ENCODE data around the gene SH3RF3. TPM values are rescaled to one million over a fixed set of nuclear protein-coding genes. Genes with fewer than 3 reads are reported as not detected.

Gene SH3RF3
- total RNA-seq, 1 donor from 2014 or later: 1.3 TPM

- TF ChIP-seq, protein P1, sequence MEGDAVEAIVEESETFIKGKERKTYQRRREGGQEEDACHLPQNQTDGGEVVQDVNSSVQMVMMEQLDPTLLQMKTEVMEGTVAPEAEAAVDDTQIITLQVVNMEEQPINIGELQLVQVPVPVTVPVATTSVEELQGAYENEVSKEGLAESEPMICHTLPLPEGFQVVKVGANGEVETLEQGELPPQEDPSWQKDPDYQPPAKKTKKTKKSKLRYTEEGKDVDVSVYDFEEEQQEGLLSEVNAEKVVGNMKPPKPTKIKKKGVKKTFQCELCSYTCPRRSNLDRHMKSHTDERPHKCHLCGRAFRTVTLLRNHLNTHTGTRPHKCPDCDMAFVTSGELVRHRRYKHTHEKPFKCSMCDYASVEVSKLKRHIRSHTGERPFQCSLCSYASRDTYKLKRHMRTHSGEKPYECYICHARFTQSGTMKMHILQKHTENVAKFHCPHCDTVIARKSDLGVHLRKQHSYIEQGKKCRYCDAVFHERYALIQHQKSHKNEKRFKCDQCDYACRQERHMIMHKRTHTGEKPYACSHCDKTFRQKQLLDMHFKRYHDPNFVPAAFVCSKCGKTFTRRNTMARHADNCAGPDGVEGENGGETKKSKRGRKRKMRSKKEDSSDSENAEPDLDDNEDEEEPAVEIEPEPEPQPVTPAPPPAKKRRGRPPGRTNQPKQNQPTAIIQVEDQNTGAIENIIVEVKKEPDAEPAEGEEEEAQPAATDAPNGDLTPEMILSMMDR (IDR thresholded peaks at IDR 0.05; ENCODE audit: unreplicated experiment): no peak
- Mint-ChIP-seq H3K4me3 (ENCODE audit: low read depth) (no peak overlapping the region), H3K36me3 (ENCODE audit: insufficient read depth) (no peaks in the 10 kb centered on the region), H3K4me1 (ENCODE audit: low read depth) (peaks cover 9% of the 10 kb centered on the region), H3K27me3 (peaks cover 2% of the 10 kb centered on the region), H3K27ac (peak overlapping the region; percentile 43), H3K9me3 (ENCODE audit: low read depth) (no peaks in the 10 kb centered on the region)
- DNase-seq (ENCODE audit: low spot score, unreplicated experiment): no peak
These were observed 400.8 kb downstream of the SH3RF3 start for GRCh38 chr2:109529532-109530449.

GRCh38 chr2:109530712-109531111 is 401.7 kb downstream of the SH3RF3 start:
- DNase-seq (ENCODE audit: low spot score, unreplicated experiment): no peak
- no peak overlapping the region for H3K4me3 Mint-ChIP-seq (ENCODE audit: low read depth)
- H3K9me3 Mint-ChIP-seq (ENCODE audit: low read depth): peaks cover 3% of the 10 kb centered on the region
- H3K4me1 Mint-ChIP-seq (ENCODE audit: low read depth): peaks cover 18% of the 10 kb centered on the region
- peak overlapping the region; percentile 53 for H3K27ac Mint-ChIP-seq
- TF ChIP-seq, protein P1 (IDR thresholded peaks at IDR 0.05; ENCODE audit: unreplicated experiment): peak; percentile 15
- peaks cover 2% of the 10 kb centered on the region for H3K36me3 Mint-ChIP-seq (ENCODE audit: insufficient read depth)
- peaks cover 2% of the 10 kb centered on the region for H3K27me3 Mint-ChIP-seq

DNA sequence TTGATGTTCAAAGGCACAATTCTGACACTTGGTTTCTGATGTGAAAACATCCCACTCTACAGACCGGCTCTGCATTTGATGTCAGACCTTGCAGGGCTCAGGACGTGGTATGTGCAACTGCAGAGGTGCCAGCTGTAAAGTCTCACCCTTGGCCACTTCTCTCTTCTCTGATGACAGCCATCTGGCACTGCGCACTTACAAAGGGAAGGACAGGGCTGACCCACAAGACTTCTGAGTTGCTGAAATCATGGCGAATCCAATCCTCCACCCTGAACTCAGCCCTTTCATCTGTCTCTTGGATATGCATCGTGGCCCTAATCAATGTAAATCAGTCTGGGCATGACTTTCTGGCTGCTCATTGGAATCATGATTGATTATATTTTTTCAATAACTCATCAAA is 402.2 kb downstream of the SH3RF3 start:
- Mint-ChIP-seq H3K27me3 (peaks cover 2% of the 10 kb centered on the region), H3K27ac (no peak overlapping the region), H3K9me3 (ENCODE audit: low read depth) (peaks cover 5% of the 10 kb centered on the region), H3K4me3 (ENCODE audit: low read depth) (no peak overlapping the region), H3K4me1 (ENCODE audit: low read depth) (peaks cover 19% of the 10 kb centered on the region), H3K36me3 (ENCODE audit: insufficient read depth) (peaks cover 2% of the 10 kb centered on the region)
- TF ChIP-seq, protein P1 (IDR thresholded peaks at IDR 0.05; ENCODE audit: unreplicated experiment): no peak
- DNase-seq (ENCODE audit: low spot score, unreplicated experiment): no peak

- Mint-ChIP-seq H3K27ac (no peak overlapping the region), H3K36me3 (ENCODE audit: insufficient read depth) (peaks cover 7% of the 10 kb centered on the region), H3K4me3 (ENCODE audit: low read depth) (no peak overlapping the region), H3K4me1 (ENCODE audit: low read depth) (peaks cover 19% of the 10 kb centered on the region), H3K9me3 (ENCODE audit: low read depth) (peaks cover 14% of the 10 kb centered on the region), H3K27me3 (peaks cover 2% of the 10 kb centered on the region)
- TF ChIP-seq, protein P1 (IDR thresholded peaks at IDR 0.05; ENCODE audit: unreplicated experiment): no peak
- no peak for DNase-seq (ENCODE audit: low spot score, unreplicated experiment)
These were observed 403.1 kb downstream of the SH3RF3 start for GRCh38 chr2:109531896-109532727.

GRCh38 chr2:109532728-109533076 is 403.7 kb downstream of the SH3RF3 start:
- TF ChIP-seq, protein P1 (IDR thresholded peaks at IDR 0.05; ENCODE audit: unreplicated experiment): no peak
- Mint-ChIP-seq H3K4me1 (ENCODE audit: low read depth) (peaks cover 19% of the 10 kb centered on the region), H3K4me3 (ENCODE audit: low read depth) (no peak overlapping the region), H3K36me3 (ENCODE audit: insufficient read depth) (peaks cover 7% of the 10 kb centered on the region), H3K9me3 (ENCODE audit: low read depth) (peaks cover 16% of the 10 kb centered on the region), H3K27ac (no peak overlapping the region), H3K27me3 (peaks cover 2% of the 10 kb centered on the region)
- no peak for DNase-seq (ENCODE audit: low spot score, unreplicated experiment)
